ENCODE results near the gene SNX9. TPM values are rescaled to one million over a fixed set of nuclear protein-coding genes. Genes with fewer than 3 reads are reported as not detected.
"Not testable (repeated sequence)": the region's sequence is repeated elsewhere in the genome, so short reads cannot be mapped to it uniquely, and the experiment has no call there.

SNX9 gene
- total RNA-seq, 1 donor from 2014 or later = 36.0 TPM

- peaks cover 6% of the 10 kb centered on the region for H3K9me3 Mint-ChIP-seq (ENCODE audit: unreplicated experiment)
- peaks cover 3% of the 10 kb centered on the region for H3K9me3 ChIP-seq (ENCODE audit: insufficient read depth, low read depth, low read length)
- peaks cover 4% of the 10 kb centered on the region for H3K27me3 Mint-ChIP-seq (ENCODE audit: low read depth, unreplicated experiment)
- H2AFZ ChIP-seq (ENCODE audit: low read depth, low read length) = no peak overlapping the region
- no peak overlapping the region for H3K4me3 ChIP-seq (ENCODE audit: insufficient read depth, low read depth, low read length)
- H3K36me3 Mint-ChIP-seq (ENCODE audit: low read depth, unreplicated experiment) = no peaks in the 10 kb centered on the region
- DNase-seq (ENCODE audit: low read depth) = no peak
- FAIRE-seq = no peak
- peaks cover 6% of the 10 kb centered on the region for H3K4me1 Mint-ChIP-seq (ENCODE audit: low read depth, unreplicated experiment)
- TF ChIP-seq CTCF (IDR thresholded peaks at IDR 0.05; ENCODE audit: insufficient read depth, low read depth, low read length) (no peak), EZH2 (IDR thresholded peaks at IDR 0.05; ENCODE audit: insufficient read depth, low read length) (no peak)
- no peaks in the 10 kb centered on the region for H3K79me2 ChIP-seq (ENCODE audit: insufficient read depth, low read length)
- no peaks in the 10 kb centered on the region for H3K36me3 ChIP-seq (ENCODE audit: insufficient read depth, low read length)
- peaks cover 20% of the 10 kb centered on the region for H3K4me1 ChIP-seq (ENCODE audit: insufficient read depth, low read length)
- no peak overlapping the region for H3K9ac ChIP-seq (ENCODE audit: low read length)
- H3K27me3 ChIP-seq (ENCODE audit: insufficient read depth, low read length) = no peaks in the 10 kb centered on the region
- H3K4me3 Mint-ChIP-seq (ENCODE audit: unreplicated experiment) = no peak overlapping the region
- no peak overlapping the region for H3K27ac Mint-ChIP-seq (ENCODE audit: unreplicated experiment)
- no peak overlapping the region for H3K27ac ChIP-seq (ENCODE audit: low read depth, low read length)
- no peak overlapping the region for H3K4me2 ChIP-seq (ENCODE audit: low read length)
- H4K20me1 ChIP-seq (ENCODE audit: insufficient read depth, low read length) = no peaks in the 10 kb centered on the region
These were observed 143.5 kb downstream of the SNX9 start for GRCh38 chr6:157966589-157966977.

GRCh38 chr6:157967020-157967419, 144.0 kb downstream of the SNX9 start:
- Mint-ChIP-seq H3K27me3 (ENCODE audit: low read depth, unreplicated experiment) (peaks cover 5% of the 10 kb centered on the region), H3K4me3 (ENCODE audit: unreplicated experiment) (no peak overlapping the region), H3K9me3 (ENCODE audit: unreplicated experiment) (peaks cover 6% of the 10 kb centered on the region), H3K27ac (ENCODE audit: unreplicated experiment) (no peak overlapping the region), H3K36me3 (ENCODE audit: low read depth, unreplicated experiment) (no peaks in the 10 kb centered on the region), H3K4me1 (ENCODE audit: low read depth, unreplicated experiment) (peaks cover 6% of the 10 kb centered on the region)
- no peak overlapping the region for H2AFZ ChIP-seq (ENCODE audit: low read depth, low read length)
- H3K9me3 ChIP-seq (ENCODE audit: insufficient read depth, low read depth, low read length) = peaks cover 3% of the 10 kb centered on the region
- DNase-seq (ENCODE audit: low read depth) (no peak), FAIRE-seq (no peak)
- H3K36me3 ChIP-seq (ENCODE audit: insufficient read depth, low read length) = no peaks in the 10 kb centered on the region
- no peaks in the 10 kb centered on the region for H3K79me2 ChIP-seq (ENCODE audit: insufficient read depth, low read length)
- H3K4me2 ChIP-seq (ENCODE audit: low read length) = no peak overlapping the region
- TF ChIP-seq CTCF (IDR thresholded peaks at IDR 0.05; ENCODE audit: insufficient read depth, low read depth, low read length) (no peak), EZH2 (IDR thresholded peaks at IDR 0.05; ENCODE audit: insufficient read depth, low read length) (no peak)
- peaks cover 17% of the 10 kb centered on the region for H3K4me1 ChIP-seq (ENCODE audit: insufficient read depth, low read length)
- no peaks in the 10 kb centered on the region for H3K27me3 ChIP-seq (ENCODE audit: insufficient read depth, low read length)
- H3K4me3 ChIP-seq (ENCODE audit: insufficient read depth, low read depth, low read length) = no peak overlapping the region
- H3K27ac ChIP-seq (ENCODE audit: low read depth, low read length) = no peak overlapping the region
- H4K20me1 ChIP-seq (ENCODE audit: insufficient read depth, low read length) = no peaks in the 10 kb centered on the region
- H3K9ac ChIP-seq (ENCODE audit: low read length) = no peak overlapping the region

GRCh38 chr6:157967486-157967885, 144.4 kb downstream of the SNX9 start:
- H3K4me2 ChIP-seq (ENCODE audit: low read length) = no peak overlapping the region
- peaks cover 15% of the 10 kb centered on the region for H3K4me1 ChIP-seq (ENCODE audit: insufficient read depth, low read length)
- no peak overlapping the region for H3K27ac Mint-ChIP-seq (ENCODE audit: unreplicated experiment)
- peaks cover 6% of the 10 kb centered on the region for H3K4me1 Mint-ChIP-seq (ENCODE audit: low read depth, unreplicated experiment)
- no peak overlapping the region for H3K4me3 ChIP-seq (ENCODE audit: insufficient read depth, low read depth, low read length)
- no peak overlapping the region for H3K27ac ChIP-seq (ENCODE audit: low read depth, low read length)
- peaks cover 5% of the 10 kb centered on the region for H3K27me3 Mint-ChIP-seq (ENCODE audit: low read depth, unreplicated experiment)
- FAIRE-seq (no peak), DNase-seq (ENCODE audit: low read depth) (no peak)
- H3K79me2 ChIP-seq (ENCODE audit: insufficient read depth, low read length) = no peaks in the 10 kb centered on the region
- H4K20me1 ChIP-seq (ENCODE audit: insufficient read depth, low read length) = no peaks in the 10 kb centered on the region
- no peaks in the 10 kb centered on the region for H3K36me3 Mint-ChIP-seq (ENCODE audit: low read depth, unreplicated experiment)
- H3K9me3 Mint-ChIP-seq (ENCODE audit: unreplicated experiment) = peaks cover 6% of the 10 kb centered on the region
- H3K4me3 Mint-ChIP-seq (ENCODE audit: unreplicated experiment) = no peak overlapping the region
- TF ChIP-seq CTCF (IDR thresholded peaks at IDR 0.05; ENCODE audit: insufficient read depth, low read depth, low read length) = no peak
- H3K9ac ChIP-seq (ENCODE audit: low read length) = no peak overlapping the region
- H2AFZ ChIP-seq (ENCODE audit: low read depth, low read length) = no peak overlapping the region
- no peaks in the 10 kb centered on the region for H3K27me3 ChIP-seq (ENCODE audit: insufficient read depth, low read length)
- H3K9me3 ChIP-seq (ENCODE audit: insufficient read depth, low read depth, low read length) = peaks cover 3% of the 10 kb centered on the region
- no peaks in the 10 kb centered on the region for H3K36me3 ChIP-seq (ENCODE audit: insufficient read depth, low read length)

- not testable (repeated sequence) for DNase-seq (ENCODE audit: low read depth); H3K27ac ChIP-seq (ENCODE audit: low read depth, low read length); H3K36me3 Mint-ChIP-seq (ENCODE audit: low read depth, unreplicated experiment); H3K9ac ChIP-seq (ENCODE audit: low read length); H3K27ac Mint-ChIP-seq (ENCODE audit: unreplicated experiment); H3K4me3 Mint-ChIP-seq (ENCODE audit: unreplicated experiment); H4K20me1 ChIP-seq (ENCODE audit: insufficient read depth, low read length); H3K79me2 ChIP-seq (ENCODE audit: insufficient read depth, low read length); H3K27me3 Mint-ChIP-seq (ENCODE audit: low read depth, unreplicated experiment); H3K4me3 ChIP-seq (ENCODE audit: insufficient read depth, low read depth, low read length); H3K36me3 ChIP-seq (ENCODE audit: insufficient read depth, low read length); H3K4me2 ChIP-seq (ENCODE audit: low read length); H3K9me3 ChIP-seq (ENCODE audit: insufficient read depth, low read depth, low read length); FAIRE-seq; H2AFZ ChIP-seq (ENCODE audit: low read depth, low read length); H3K9me3 Mint-ChIP-seq (ENCODE audit: unreplicated experiment); H3K27me3 ChIP-seq (ENCODE audit: insufficient read depth, low read length)
- H3K4me1 Mint-ChIP-seq (ENCODE audit: low read depth, unreplicated experiment) = peaks cover 16% of the 10 kb centered on the region
- H3K4me1 ChIP-seq (ENCODE audit: insufficient read depth, low read length) = peaks cover 15% of the 10 kb centered on the region
These were observed 149.1 kb downstream of the SNX9 start for GRCh38 chr6:157972177-157972576.
